HG03565 (cell line): ENCODE results near the gene LRCH1.

ENCODE experiments used
- ATAC-seq: cut with Tn5 transposase; IDR thresholded peaks from one replicate; pipeline ENCODE4 v1.9.1; 2021; ENCODE audit warnings: mild to moderate bottlenecking, moderate library complexity; ENCODE audit not compliant: unreplicated experiment

The LRCH1 gene

DNA sequence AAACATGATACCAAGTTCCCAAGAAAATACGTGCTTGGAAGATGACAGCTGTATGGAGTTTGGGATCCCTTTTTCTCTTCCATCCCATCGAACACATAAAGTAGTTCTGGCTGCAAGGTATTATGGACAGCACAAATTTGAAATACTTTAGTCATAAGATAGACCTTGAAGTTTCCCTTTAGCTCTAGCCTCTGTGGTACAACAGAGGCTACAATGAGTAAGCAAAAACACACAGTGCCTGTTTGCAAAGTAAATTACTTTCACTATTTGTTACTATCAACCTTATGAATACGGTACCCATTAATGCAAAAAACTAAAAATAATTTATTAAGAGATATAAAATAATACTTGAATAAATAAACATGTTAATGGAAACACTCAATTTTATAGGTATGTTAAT is 21.0 kb upstream of the LRCH1 start:
- no peak for ATAC-seq

DNA sequence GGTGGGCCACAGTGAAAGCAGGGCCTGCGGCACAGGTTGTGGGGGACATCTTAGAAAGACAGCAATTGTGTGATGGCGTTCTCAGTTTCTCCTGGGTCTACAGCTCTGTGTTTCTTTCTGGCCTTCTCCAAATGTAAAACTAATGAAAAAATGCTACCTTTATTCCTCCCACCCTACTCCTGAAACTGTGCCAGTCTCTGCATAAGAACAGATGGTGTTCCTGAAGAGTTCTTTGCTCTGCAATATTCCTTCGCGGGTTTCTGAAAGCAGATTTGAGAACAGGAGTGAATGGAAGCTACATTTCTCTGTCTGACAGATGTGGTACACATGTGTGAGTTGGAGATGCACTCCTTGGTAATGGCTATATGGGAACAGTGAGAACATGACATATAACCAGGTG is 18.0 kb upstream of the LRCH1 start:
- no peak for ATAC-seq

DNA sequence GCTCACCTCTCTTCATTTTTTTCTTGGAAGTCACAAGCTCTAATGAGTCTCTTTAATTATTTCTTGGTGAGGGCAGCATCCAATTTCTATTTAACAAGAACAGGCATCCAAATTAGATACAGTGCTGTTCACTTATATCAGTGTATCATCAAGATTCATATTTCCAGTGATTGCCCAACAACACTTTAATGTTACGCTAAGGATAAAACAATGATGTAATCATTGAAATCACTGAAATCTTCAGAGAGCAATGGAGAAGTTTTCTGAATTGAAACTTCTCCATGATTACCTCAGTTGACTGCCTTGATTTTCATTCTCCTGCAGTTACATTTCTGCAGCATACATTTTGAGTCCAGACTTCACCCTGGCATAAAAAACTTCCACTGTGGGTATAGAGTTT is 17.1 kb upstream of the LRCH1 start:
- ATAC-seq, result no peak

DNA sequence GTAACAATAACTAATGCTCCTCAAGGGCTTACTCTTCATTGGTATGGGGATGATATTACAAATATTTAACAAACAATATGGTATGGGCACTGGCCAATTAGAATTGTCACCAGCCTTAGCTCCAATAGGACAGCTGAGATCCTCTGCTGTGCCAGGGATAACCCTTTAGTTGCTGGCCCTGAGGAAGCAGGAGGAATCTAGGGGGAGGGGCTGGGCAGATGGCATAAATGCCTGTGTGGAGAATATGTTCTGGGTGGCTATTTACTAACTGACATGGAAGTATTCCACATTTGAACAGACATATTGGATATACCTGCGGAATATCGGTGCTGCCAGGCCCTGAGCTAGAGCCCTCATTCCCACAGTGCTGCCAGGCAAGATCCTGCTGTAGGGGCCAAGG is 16.6 kb upstream of the LRCH1 start:
- ATAC-seq, result no peak

DNA sequence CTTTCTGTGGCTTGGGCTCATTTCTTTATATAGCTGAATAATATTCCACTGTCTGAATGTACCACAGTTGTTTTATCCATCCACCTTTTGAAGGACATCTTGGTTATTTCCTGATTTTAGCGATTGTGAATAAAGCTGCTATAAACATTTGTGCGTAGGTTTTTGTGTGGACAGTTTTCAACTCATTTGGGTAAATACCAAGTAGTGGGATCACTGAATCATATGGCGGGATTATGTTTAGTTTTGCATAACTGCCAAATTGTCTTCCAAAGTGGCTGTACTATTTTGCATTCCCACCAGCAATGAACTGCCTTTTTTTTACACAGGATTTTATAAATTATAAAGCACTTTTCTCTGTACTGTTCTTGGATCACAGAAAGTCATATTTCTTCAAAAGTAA is 13.7 kb upstream of the LRCH1 start:
- ATAC-seq, result no peak

DNA sequence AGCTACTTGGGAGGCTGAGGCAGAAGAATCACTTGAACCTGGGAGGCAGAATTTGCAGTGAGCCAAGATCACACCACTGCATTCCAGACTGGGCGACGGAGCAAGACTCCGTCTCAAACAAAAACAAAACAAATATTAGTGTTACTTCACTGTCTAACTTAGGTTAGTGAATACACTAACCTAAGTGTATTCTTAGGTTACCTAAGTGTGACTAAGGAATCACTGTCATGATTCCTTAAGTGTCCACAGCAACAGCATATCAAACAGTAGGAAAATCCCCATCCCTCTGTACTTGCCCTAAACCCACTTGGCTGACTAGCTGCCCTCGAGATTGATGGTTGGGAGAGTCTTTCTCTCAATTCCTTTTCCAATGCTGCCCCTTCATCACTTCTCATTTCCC is 11.8 kb upstream of the LRCH1 start:
- no peak for ATAC-seq

DNA sequence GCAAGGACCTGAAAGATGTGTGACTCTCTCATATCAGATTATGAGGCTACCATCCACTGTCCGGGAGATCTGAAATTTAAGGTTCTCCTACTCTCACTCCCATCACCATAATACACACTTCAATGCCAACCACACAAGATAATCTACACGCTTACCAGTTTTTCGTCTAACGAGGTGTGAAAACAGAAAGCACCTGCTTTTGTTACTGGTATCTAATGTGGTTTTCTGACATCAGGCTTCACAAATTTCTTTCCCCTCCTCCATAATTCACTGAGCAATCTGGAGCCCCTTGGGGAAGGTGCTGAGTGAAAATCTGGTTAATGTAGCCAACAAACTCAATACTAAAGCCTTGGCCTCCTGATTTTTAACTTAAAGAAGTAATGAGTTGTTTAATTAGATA is 10.1 kb upstream of the LRCH1 start:
- ATAC-seq, result no peak

DNA sequence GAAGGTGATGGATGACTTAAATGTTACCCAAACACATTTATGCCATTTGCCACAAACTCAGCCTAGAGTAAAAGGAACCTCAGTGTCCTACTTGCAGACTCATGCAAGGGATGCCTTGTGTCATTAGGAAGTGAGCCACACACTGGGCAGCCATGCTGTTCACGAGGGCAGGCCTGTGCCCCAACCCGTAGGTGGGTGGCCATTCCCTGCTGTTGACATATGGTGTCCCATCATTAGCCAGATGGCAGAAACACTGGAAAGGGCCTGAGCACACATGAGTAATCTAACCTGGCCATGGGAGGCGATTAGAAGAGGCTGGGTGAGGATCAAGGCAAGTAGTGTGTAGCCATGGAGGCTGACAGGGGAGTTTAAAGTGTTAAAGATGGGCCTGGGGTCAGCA is 9.7 kb upstream of the LRCH1 start:
- no peak for ATAC-seq

DNA sequence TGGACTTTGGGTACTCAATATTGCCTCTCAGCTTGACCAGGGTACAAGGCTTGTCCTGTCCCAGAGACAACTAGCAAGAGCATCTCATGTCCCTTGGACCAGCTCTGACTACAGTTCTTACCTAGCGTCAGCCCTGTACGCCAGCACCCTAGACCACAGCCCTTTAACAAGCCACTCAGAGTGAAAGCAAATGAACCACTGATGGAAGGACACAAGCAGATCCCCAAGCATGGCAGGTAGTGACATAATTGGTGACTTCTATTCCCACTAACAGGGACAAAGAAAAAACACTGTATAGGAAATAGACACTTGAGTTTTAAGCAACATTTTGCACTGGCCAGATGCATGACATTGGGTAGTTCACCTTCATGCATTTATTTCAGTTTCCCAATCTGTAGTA is 8.8 kb upstream of the LRCH1 start:
- peak; percentile 74 for ATAC-seq

DNA sequence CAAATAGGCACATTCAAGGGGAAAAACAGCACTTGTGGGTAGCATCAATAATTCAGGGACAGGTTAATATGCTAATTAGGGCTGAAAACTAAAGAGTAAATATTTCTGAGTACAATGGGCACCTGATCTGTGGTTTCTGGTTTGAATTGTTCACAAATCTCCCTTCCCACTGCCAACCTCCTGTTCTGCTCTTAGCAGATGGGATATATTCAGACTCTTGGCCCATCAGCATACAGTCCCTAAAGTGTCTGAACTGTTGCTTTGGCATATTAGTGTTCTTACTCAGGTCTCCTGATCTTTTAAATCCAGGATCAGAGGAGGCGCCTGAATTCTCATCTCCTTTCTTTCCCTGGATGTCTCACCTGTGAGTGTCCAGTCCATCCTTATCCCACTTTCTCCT is 8.2 kb upstream of the LRCH1 start:
- no peak for ATAC-seq

DNA sequence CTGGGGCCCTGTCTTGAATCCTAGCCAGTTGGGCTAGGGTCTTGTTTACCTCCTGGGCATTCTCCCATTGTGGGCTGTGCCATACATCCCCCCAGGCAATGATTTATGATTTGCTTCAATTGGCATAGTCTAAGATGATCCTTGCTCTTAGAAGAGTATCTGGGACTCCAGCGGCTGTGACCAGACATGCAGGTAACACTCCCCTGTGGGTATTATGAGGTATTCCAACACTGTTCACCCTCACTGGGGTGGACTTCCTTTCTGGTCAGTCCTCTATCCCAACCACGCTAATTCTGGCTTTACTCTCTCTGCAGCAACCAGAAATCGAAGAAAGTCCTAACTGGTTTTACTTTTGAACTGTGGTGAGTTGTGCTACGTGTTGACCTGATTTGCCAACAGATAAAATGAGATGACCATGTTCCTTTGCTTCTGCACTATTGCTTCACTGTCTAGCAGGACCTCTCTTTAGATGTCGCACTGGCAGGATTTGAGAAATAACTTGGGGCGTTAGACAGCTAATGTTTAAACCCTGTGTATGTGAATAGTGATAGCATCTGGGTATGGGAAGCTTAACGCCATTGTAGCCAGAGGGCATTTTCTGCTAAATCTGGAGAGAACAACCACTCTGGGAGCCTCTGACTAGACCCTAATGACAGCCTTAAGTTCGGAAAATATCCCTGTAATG is 6.7 kb upstream of the LRCH1 start:
- no peak for ATAC-seq

DNA sequence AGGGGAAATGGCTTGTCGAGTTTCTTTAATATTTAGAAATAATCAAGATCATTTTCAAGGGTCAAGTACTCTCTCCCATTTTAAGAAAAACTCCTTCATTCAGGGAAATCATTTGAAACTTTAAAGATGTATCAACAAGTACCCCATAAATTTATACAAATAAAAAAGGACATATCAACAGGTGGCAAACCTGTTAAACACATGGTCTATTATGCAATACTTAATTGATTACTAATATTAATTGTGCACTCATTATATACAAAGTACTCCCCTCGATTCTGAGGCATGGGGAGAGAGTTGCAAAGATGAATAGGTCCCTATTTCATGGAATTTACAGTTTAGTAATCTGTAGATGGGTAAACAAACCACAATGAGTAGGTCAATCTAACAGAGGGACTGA is 2.1 kb upstream of the LRCH1 start:
- no peak for ATAC-seq

DNA sequence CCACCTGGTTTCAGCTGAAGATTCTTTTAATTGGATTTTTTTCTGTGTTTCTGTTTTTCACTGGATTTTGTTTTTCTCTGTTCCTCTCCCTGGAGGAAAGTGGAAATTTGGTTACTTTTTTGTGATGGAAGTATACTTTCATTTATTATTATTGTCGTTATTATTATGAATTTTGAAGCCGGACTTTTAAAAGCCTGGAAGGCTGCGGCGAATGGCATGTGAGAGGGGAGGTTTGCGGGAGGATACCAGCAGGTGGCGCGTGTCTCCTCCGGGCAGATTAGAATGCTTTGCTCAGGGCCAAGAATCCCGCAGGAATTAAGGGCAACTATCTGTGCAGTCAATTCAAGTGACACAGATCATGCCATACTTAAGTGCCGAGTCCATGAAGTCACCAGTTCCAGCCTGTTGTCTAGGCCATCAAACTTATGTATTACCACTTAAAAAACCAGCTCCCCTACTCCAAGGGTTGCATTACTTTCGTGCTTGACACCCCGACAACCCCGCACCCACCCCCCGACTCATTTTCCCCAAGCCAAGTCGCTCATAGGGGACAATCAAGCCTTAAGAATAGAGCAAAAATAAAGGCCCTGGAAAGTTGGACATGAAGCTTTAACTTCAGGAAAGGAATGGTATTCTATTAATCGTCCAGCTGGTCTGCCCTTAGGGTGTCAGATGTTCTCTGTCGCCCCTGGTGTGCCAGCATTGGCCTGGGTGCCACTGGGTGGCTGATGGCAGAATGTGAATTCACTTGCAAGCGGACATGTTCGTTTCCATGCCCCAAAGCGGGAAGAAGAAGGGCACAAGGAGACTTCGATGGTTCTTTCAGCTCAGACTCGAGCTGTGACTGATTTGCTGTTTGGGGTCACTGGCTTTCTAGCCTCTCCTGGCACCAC is 1.3 kb upstream of the LRCH1 start:
- ATAC-seq, result no peak

DNA sequence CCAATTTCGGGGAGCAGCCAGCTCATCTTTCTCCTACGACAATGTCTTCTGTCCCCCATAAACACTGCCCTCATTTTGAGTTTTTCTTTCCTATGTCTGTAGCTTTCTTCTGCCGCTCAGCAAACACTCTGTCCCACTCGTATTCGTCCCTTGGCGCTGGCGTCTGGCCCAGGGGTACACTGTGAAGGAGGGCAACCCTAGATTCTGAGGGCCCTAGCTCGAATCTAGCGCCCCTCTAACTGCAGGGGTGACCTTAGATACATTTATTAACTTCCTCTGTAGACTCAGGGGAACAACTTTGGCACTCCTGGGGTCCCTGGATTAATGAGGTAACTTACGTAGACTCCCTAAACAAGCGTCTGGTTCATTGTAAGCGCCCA is 677 bp upstream of the LRCH1 start:
- ATAC-seq, result no peak

DNA sequence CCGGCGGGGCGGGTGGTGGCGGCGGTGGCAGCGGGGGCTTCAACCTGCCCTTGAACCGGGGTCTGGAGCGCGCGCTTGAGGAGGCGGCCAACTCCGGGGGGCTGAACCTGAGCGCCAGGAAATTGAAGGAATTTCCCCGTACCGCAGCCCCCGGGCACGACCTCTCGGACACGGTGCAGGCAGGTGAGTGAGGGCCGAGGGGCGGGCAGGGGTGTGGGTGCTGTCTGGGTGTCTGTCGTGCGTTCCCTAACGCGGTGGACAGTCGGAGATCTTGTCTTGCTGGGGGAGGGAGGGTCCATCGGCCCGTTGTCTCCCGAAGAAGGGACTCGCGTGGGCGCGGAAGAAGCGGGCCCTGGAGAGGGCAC is 533 bp downstream of the LRCH1 start:
- ATAC-seq, result no peak

DNA sequence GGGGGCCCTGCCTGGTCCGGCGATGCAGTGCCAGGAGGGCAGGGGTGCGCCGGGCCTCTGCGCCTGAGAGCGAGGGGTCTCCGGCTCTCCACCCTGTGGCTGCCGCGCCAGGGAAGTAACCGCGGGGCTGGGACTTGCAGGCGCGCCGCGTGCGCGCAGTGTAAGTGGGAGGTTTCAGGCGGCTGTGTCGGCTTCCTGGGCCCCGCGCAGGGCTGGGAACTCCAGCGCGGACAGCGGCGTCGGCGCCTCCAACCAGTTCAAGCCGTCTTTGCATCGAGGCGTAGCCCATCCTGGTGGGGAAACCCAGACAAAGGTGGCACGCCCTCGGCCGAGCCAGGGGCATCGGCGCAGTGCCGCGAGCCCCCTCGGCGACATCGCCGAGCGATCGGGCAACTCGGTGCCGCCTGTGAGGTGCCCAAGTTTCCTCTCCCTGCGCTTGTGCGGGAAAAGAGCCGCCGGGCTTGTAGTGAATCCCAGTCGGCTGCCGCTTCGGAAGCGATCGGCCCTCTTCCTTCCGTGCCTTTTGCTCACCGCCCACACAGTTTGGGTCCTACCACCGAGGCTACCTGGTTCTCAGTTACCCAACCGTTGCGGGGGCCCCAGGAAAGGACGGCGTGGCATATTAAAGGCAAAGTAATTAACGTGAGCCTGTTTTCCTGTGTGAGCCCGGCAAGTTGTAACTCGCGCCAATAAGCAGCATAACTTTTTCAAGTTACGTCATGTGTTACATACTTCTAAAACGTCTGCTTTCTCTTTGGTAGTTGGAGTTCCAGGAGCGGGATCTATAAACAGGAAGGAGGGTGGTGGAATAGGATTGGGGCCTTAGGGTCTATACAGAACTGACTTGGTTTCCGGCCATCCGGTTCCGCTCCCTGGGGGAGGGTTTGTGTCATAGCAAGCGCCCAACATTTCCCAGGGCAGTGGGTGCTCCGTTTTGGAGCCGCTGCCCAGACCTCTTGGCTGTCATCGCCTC is 1.2 kb downstream of the LRCH1 start:
- peak; percentile 29 for ATAC-seq

DNA sequence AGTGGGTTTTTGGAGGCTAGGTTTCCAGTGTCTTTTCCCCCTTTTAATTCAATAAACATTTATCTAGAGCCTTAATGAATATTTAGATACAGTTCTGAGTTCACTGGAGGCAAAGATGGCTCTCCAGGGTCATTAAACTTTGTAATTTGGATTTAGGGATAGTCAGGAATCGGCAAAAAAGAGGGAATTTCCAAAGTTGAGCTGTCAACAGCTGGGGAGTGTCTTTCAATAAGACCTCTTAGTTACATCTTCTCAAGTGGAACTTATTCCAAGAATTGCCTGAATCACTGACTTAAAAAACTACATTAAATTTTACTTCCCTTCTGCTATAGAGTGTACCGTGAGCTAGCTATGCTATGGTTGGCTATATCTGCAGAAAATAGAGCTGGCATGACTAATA is 2.0 kb downstream of the LRCH1 start:
- no peak for ATAC-seq

DNA sequence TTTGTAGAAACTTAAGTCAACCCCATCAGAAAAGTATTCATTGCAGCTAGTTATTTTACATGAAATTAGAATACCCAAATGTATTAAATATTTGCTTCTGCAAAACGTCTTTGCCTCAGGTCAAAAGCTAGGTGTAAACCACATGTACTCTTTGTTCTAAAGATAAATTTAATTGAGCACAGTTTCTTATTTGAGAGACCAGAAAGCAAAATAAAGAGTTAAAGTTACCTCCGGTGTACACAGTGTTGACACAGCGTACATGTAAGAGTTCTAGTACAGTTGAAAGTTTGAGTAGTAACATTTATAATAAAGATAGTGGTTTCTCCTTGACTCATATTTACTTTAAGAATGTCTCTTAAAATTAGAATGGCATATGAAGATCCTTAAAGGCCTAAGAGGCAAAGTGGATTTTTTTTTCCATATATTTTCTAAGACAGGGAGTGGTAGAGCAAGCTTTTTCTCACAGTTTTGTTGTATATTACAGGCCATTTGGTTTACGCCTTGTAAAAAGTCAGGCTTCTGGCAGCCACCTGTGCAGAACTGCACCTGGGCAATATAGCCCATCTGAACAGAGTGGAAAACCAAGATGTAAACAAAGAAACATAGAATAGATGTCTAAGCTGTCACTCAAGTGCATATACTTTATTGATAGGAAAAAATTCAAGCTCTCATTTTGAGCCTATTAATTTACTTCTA is 2.9 kb downstream of the LRCH1 start:
- ATAC-seq, result no peak

DNA sequence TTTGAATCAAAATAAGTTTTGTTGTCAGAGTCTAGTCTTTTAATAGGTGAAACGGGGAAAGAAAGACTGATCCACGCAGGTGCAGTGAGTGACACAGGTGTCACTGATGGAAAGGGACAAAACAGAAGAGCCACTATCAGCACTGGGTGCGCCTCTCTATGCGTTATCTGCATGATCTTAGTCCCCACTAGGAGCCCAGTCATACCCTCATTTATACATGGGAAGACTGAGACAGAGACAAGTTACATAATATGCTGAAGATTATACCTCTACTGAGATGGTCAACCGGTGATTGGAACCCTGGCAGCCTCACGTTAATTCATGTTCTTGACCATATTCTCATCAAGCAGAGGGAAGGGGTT is 3.4 kb downstream of the LRCH1 start:
- ATAC-seq, result no peak

DNA sequence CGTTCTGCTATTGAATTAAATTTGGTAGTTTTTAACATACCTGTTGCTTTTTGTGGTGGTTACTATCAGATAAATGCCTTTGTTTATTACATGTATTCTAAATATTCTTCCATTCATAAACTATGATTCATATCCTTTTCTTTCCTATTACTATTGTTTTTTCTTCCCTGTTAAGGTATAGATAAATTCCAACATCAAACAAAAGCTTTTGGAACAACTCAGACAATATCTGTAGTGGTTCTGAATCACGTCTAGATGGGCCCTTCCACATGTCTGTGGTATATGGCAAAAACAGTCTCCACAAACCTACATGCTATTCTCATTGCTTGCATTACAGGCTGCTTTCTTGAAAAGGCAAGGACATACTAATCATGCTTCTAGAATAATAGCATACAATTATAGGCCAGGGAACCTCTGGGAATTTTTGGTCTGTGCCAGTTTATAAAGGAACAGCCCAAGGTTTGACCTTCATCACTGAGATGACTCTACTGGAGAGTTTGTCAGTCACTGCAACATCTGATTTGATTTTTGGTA is 6.4 kb downstream of the LRCH1 start:
- ATAC-seq, result no peak

DNA sequence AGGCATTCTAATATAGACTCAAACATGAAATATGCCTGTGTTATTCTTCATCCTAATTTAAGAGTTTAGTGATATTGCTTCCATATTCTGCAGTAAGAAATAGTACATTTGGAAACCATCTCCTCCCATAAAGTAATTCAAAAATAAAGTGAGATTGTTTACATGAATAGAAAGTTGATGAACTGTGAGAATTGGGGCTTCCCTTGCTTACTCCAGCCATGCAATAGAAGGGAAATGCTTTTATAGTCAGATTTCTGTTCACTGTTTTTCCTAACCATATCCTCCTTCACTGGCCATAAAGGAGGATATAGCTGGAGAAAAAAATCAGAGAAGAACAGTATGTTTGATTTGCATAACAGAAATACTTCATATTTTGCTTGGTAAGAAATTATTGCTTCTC is 7.8 kb downstream of the LRCH1 start:
- no peak for ATAC-seq
